Hepatocyte (in vitro differentiated cells): ENCODE data around the gene TMPRSS15. TPM values are rescaled to one million over a fixed set of nuclear protein-coding genes. Genes with fewer than 3 reads are reported as not detected.

ENCODE experiments used
- DNase-seq: peaks from one replicate; pipeline ENCODE4 v3.0.0-alpha.2; 2016; ENCODE audit warnings: low spot score
- H2AFZ ChIP-seq: fragments of 200-600 bp; sonication (generic); 2 replicates; pipeline ENCODE4 v1.6.0; 2016; ENCODE audit warnings: antibody characterized with exemption, mild to moderate bottlenecking
- H3K27ac ChIP-seq: fragments of 200-600 bp; sonication (generic); 2 replicates; pipeline ENCODE4 v1.5.1; 2016; ENCODE audit warnings: mild to moderate bottlenecking
- H3K27me3 ChIP-seq: fragments of 200-600 bp; sonication (generic); 2 replicates; pipeline ENCODE4 v1.6.1; 2016
- H3K36me3 ChIP-seq: fragments of 200-600 bp; sonication (generic); replicated peaks from 2 replicates; pipeline ENCODE4 v1.5.1; 2016; ENCODE audit warnings: low read depth; ENCODE audit not compliant: insufficient read depth
- H3K4me1 ChIP-seq: fragments of 200-600 bp; sonication (generic); 2 replicates; pipeline ENCODE4 v1.5.1; 2016; ENCODE audit warnings: mild to moderate bottlenecking, moderate library complexity; ENCODE audit not compliant: insufficient read depth
- H3K4me2 ChIP-seq: fragments of 200-600 bp; sonication (generic); 2 replicates; pipeline ENCODE4 v1.6.0; 2016
- H3K4me3 ChIP-seq: fragments of 200-600 bp; sonication (generic); 2 replicates; pipeline ENCODE4 v1.5.1; 2016; ENCODE audit warnings: mild to moderate bottlenecking
- H3K79me2 ChIP-seq: fragments of 200-600 bp; sonication (generic); 2 replicates; pipeline ENCODE4 v1.6.0; 2017; ENCODE audit warnings: mild to moderate bottlenecking
- H3K9me2 ChIP-seq: fragments of 200-600 bp; sonication (generic); replicated peaks from 2 replicates; pipeline ENCODE4 v1.6.0; 2017; ENCODE audit warnings: mild to moderate bottlenecking; ENCODE audit not compliant: insufficient read depth
- H3K9me3 ChIP-seq: fragments of 200-600 bp; sonication (generic); 2 replicates; pipeline ENCODE4 v1.5.1; 2016; ENCODE audit warnings: low read depth, mild to moderate bottlenecking
- H4K20me1 ChIP-seq: fragments of 200-600 bp; sonication (generic); 2 replicates; pipeline ENCODE4 v1.6.0; 2016; ENCODE audit warnings: mild to moderate bottlenecking; ENCODE audit not compliant: insufficient read depth, poor library complexity, severe bottlenecking
- CTCF ChIP-seq: fragments of 200-600 bp; sonication (generic); IDR thresholded peaks from 2 replicates; pipeline ENCODE4 v1.5.1; 2016; ENCODE audit warnings: antibody characterized with exemption, mild to moderate bottlenecking; ENCODE audit not compliant: poor library complexity
- EZH2 ChIP-seq: fragments of 200-600 bp; sonication (generic); IDR thresholded peaks from 2 replicates; pipeline ENCODE4 v1.6.1; 2016; ENCODE audit warnings: antibody characterized with exemption, mild to moderate bottlenecking, borderline replicate concordance
- EZH2phosphoT487 ChIP-seq: fragments of 200-600 bp; sonication (generic); IDR thresholded peaks from one replicate; pipeline ENCODE4 v1.6.1; 2018; ENCODE audit warnings: antibody characterized with exemption, mild to moderate bottlenecking, low read depth, moderate library complexity; ENCODE audit not compliant: unreplicated experiment, severe bottlenecking
- WGBS: methylation state at CpG from one replicate; pipeline ENCODE4 v1.1.6; 2016; ENCODE audit warnings: low lambda C conversion rate; ENCODE audit errors: missing lambda C conversion rate; 5-methylcytosine and 5-hydroxymethylcytosine counted together
- polyA plus RNA-seq: library from polyadenylated mRNA; unstranded; fragments of >200 nt; fragmentation: Nextera tagmentation; extraction: Ambion mirVana; gene quantifications from 2 replicates; pipeline ENCODE4 v1.2.1, GENCODE V29; 2016
- total RNA-seq: library from RNA; depleted of rRNA; stranded (reverse); fragments of >200 nt; gene quantifications from 2 replicates; pipeline ENCODE4 v1.2.3, GENCODE V29; 2014

Gene TMPRSS15
- total and polyA plus RNA-seq, 2 experiments from 2014 or later, result 0.07 TPM; not detected in 1

- H3K9me3 ChIP-seq, result no peaks in the 10 kb centered on the region
- H3K27me3 ChIP-seq, result no peaks in the 10 kb centered on the region
- no peak overlapping the region for H3K27ac ChIP-seq
- 85% methylated on average over 9 of the region's 9 CpGs for WGBS
- no peak overlapping the region for H3K4me2 ChIP-seq
- no peaks in the 10 kb centered on the region for H3K79me2 ChIP-seq
- H3K36me3 ChIP-seq, result no peaks in the 10 kb centered on the region
- DNase-seq, result no peak
- no peaks in the 10 kb centered on the region for H4K20me1 ChIP-seq
- no peaks in the 10 kb centered on the region for H3K4me1 ChIP-seq
- no peaks in the 10 kb centered on the region for H3K9me2 ChIP-seq
- no peak overlapping the region for H2AFZ ChIP-seq
- H3K4me3 ChIP-seq, result no peak overlapping the region
- no peak for TF ChIP-seq CTCF
- TF ChIP-seq EZH2, result no peak
- TF ChIP-seq EZH2phosphoT487, result no peak
These were observed 109.5 kb downstream of the TMPRSS15 start for GRCh38 chr21:18294100-18294499.

- H3K79me2 ChIP-seq, result no peaks in the 10 kb centered on the region
- no peaks in the 10 kb centered on the region for H3K9me2 ChIP-seq
- H3K4me2 ChIP-seq, result no peak overlapping the region
- H3K36me3 ChIP-seq, result no peaks in the 10 kb centered on the region
- no peak for DNase-seq
- TF ChIP-seq EZH2 (no peak), CTCF (no peak), EZH2phosphoT487 (no peak)
- no peak overlapping the region for H3K4me3 ChIP-seq
- no peak overlapping the region for H3K27ac ChIP-seq
- no peak overlapping the region for H2AFZ ChIP-seq
- no peaks in the 10 kb centered on the region for H3K27me3 ChIP-seq
- no peaks in the 10 kb centered on the region for H3K9me3 ChIP-seq
- no peaks in the 10 kb centered on the region for H3K4me1 ChIP-seq
- no peaks in the 10 kb centered on the region for H4K20me1 ChIP-seq
- WGBS, result 87% methylated on average over 2 of the region's 2 CpGs
These were observed 113.7 kb downstream of the TMPRSS15 start for GRCh38 chr21:18289876-18290275.

- Histone ChIP-seq H3K27ac (no peak overlapping the region), H3K4me2 (no peak overlapping the region), H3K36me3 (no peaks in the 10 kb centered on the region), H3K9me3 (no peaks in the 10 kb centered on the region), H2AFZ (no peak overlapping the region), H4K20me1 (no peaks in the 10 kb centered on the region), H3K4me1 (no peaks in the 10 kb centered on the region), H3K27me3 (no peaks in the 10 kb centered on the region), H3K4me3 (no peak overlapping the region), H3K79me2 (no peaks in the 10 kb centered on the region), H3K9me2 (no peaks in the 10 kb centered on the region)
- WGBS, result 83% methylated on average over 4 of the region's 4 CpGs
- TF ChIP-seq EZH2phosphoT487, result no peak
- no peak for TF ChIP-seq EZH2
- TF ChIP-seq CTCF, result no peak
- no peak for DNase-seq
These were observed 118.2 kb downstream of the TMPRSS15 start for GRCh38 chr21:18285379-18285778.

GRCh38 chr21:18275781-18276180, 127.8 kb downstream of the TMPRSS15 start:
- H3K4me3 ChIP-seq, result no peak overlapping the region
- no peaks in the 10 kb centered on the region for H3K27me3 ChIP-seq
- H3K36me3 ChIP-seq, result no peaks in the 10 kb centered on the region
- no peak overlapping the region for H3K27ac ChIP-seq
- no peaks in the 10 kb centered on the region for H3K79me2 ChIP-seq
- no peak overlapping the region for H2AFZ ChIP-seq
- no peak for TF ChIP-seq EZH2phosphoT487
- no peak for TF ChIP-seq EZH2
- TF ChIP-seq CTCF, result no peak
- no peak overlapping the region for H3K4me2 ChIP-seq
- no peaks in the 10 kb centered on the region for H3K9me2 ChIP-seq
- no peaks in the 10 kb centered on the region for H3K9me3 ChIP-seq
- DNase-seq, result no peak
- H3K4me1 ChIP-seq, result no peaks in the 10 kb centered on the region
- no peaks in the 10 kb centered on the region for H4K20me1 ChIP-seq
- WGBS, result 71% methylated on average over 3 of the region's 3 CpGs
